SH-SY5Y (cell line): ENCODE data around the gene MTUS2.

Experiments used
- GATA2 ChIP-seq: IDR thresholded peaks from 2 replicates; pipeline ENCODE4 v1.6.1; 2011; ENCODE audit warnings: mild to moderate bottlenecking, low read depth, low read length
- GATA3 ChIP-seq: IDR thresholded peaks from 2 replicates; pipeline ENCODE4 v1.6.1; 2011; ENCODE audit warnings: low read depth, mild to moderate bottlenecking, low read length, moderate library complexity

GRCh38 chr13:29005763-29006120 lies 185.6 kb downstream of the MTUS2 start:
- TF ChIP-seq GATA2 (no peak), GATA3 (no peak)
